Thoracic aorta (tissue), 2 donors: ENCODE results near the gene PAK5. TPM values are rescaled to one million over a fixed set of nuclear protein-coding genes. Genes with fewer than 3 reads are reported as not detected.

Source experiments
- ATAC-seq: fragments of 150-250 bp; one replicate; pipeline ENCODE4 v1.8.0; 2017; ENCODE audit warnings: low read depth; ENCODE audit not compliant: insufficient number of reproducible peaks, low FRiP score
- DNase-seq: peaks from one replicate; pipeline ENCODE4 v3.0.0-alpha.2; 2020; ENCODE audit warnings: low spot score
- H3K27ac ChIP-seq, 2 donors: fragments of 200-600 bp; sonication (generic); 1 replicate in 1 of 2; 2 replicates in 1 of 2; pipeline ENCODE4 v1.5.1; 2016; ENCODE audit warnings: mild to moderate bottlenecking in 2 of 2, moderate library complexity in 2 of 2
- H3K27me3 ChIP-seq: fragments of 200-600 bp; sonication (generic); replicated peaks from 2 replicates; pipeline ENCODE4 v1.6.0; 2016; ENCODE audit warnings: mild to moderate bottlenecking; ENCODE audit not compliant: insufficient read depth
- H3K36me3 ChIP-seq: fragments of 200-600 bp; sonication (generic); one replicate; pipeline ENCODE4 v1.5.1; 2016
- H3K4me1 ChIP-seq, 2 donors: fragments of 200-600 bp; sonication (generic); 1 replicate in 1 of 2; 2 replicates in 1 of 2; pipeline versions ENCODE4 v1.5.1 to v1.6.0; 2016; ENCODE audit warnings: low read depth in 2 of 2, mild to moderate bottlenecking in 1 of 2; ENCODE audit not compliant: control insufficient read depth in 1 of 2
- H3K4me3 ChIP-seq: fragments of 200-600 bp; sonication (generic); 2 replicates; pipeline ENCODE4 v1.5.1; 2016; ENCODE audit warnings: mild to moderate bottlenecking
- H3K9me3 ChIP-seq: fragments of 200-600 bp; sonication (generic); 2 replicates; pipeline ENCODE4 v1.5.1; 2016
- total RNA-seq, 2 donors: library from RNA; depleted of rRNA; stranded (reverse); fragments of >200 nt; gene quantifications; one replicate each; pipeline versions ENCODE4 v1.1.0 to v1.2.3, GENCODE V29; 2016
- TF ChIP-seq, protein P1 (sequence below): fragments of 200-600 bp; sonication (generic); IDR thresholded peaks from one replicate; pipeline ENCODE4 v1.5.1; 2019; ENCODE audit warnings: antibody characterized with exemption

PAK5 gene
- total RNA-seq, 2 donors from 2014 or later: not detected

DNA sequence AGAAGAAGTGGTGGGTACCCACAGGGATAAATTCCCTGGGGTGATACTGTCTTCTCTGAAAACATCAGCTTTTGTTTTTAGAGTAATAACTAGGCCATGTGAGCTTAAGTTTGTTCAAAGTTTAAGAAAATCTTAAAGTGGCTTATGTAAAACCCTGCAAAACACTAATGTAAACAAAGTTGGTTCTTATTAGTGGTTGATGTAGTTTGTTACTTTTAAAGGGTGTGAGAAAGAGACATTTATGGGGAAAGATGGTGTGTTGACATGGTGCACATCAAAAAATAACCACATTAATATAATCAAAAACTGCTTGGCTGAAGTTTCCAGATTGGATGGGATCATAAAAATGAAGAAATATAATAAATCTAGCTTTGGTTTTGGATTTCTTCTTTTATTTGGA lies 204.5 kb downstream of the PAK5 start:
- Histone ChIP-seq H3K36me3 (no peaks in the 10 kb centered on the region), H3K4me1 (no peaks in the 10 kb centered on the region), H3K27ac (no peak overlapping the region), H3K4me3 (no peak overlapping the region), H3K27me3 (no peaks in the 10 kb centered on the region), H3K9me3 (no peaks in the 10 kb centered on the region)
- no peak for DNase-seq
- no peak for ATAC-seq
- TF ChIP-seq, protein P1, sequence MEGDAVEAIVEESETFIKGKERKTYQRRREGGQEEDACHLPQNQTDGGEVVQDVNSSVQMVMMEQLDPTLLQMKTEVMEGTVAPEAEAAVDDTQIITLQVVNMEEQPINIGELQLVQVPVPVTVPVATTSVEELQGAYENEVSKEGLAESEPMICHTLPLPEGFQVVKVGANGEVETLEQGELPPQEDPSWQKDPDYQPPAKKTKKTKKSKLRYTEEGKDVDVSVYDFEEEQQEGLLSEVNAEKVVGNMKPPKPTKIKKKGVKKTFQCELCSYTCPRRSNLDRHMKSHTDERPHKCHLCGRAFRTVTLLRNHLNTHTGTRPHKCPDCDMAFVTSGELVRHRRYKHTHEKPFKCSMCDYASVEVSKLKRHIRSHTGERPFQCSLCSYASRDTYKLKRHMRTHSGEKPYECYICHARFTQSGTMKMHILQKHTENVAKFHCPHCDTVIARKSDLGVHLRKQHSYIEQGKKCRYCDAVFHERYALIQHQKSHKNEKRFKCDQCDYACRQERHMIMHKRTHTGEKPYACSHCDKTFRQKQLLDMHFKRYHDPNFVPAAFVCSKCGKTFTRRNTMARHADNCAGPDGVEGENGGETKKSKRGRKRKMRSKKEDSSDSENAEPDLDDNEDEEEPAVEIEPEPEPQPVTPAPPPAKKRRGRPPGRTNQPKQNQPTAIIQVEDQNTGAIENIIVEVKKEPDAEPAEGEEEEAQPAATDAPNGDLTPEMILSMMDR: no peak

- ATAC-seq (no peak), DNase-seq (no peak)
- Histone ChIP-seq H3K36me3 (no peaks in the 10 kb centered on the region), H3K27ac (no peak overlapping the region), H3K4me1 (no peaks in the 10 kb centered on the region), H3K9me3 (no peaks in the 10 kb centered on the region), H3K27me3 (no peaks in the 10 kb centered on the region), H3K4me3 (no peak overlapping the region)
- TF ChIP-seq, protein P1: no peak
These were observed 205.9 kb downstream of the PAK5 start for GRCh38 chr20:9632991-9633390.

DNA sequence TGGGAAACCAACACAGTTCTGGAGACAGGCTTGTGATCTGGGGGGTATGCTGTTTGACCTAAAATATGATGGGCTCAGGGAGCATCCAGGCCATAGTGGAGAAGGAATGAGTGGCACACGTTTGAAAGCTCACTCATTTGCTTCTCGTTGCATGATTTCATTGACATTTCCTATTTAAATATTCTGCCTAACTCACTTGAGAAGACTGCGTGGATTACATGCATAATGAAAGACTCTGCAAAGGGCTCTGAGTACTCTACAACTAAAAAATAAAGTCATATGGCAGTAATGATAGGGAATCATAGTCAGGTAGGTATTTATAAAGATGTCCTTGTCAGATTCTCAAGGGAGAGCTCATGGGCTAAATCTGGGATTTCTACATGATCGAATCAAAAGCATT lies 206.6 kb downstream of the PAK5 start:
- DNase-seq (no peak), ATAC-seq (no peak)
- Histone ChIP-seq H3K27me3 (no peaks in the 10 kb centered on the region), H3K4me1 (no peaks in the 10 kb centered on the region), H3K36me3 (no peaks in the 10 kb centered on the region), H3K27ac (no peak overlapping the region), H3K4me3 (no peak overlapping the region), H3K9me3 (no peaks in the 10 kb centered on the region)
- TF ChIP-seq, protein P1: no peak

DNA sequence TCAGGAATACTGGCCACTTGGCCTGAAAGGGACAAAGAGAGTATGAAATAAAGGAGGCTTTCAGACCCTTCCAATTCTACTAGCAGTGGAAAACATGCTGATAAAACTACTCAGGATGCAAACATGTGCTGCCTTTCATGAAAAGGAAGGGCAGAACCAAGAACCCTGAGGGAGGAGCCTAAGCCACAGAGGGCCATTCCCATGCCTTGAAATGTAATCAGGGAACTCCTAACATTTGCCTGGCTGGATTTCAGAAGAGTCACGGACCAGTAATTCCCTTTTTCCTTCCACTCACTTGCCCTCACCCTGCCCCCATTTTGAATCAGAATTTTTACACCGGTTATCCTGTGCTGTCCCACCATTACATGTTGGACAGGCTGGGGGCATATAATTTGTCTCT lies 208.3 kb downstream of the PAK5 start:
- TF ChIP-seq, protein P1: no peak
- H3K4me3 ChIP-seq: no peak overlapping the region
- ATAC-seq: no peak

GRCh38 chr20:9629831-9630230 lies 209.0 kb downstream of the PAK5 start:
- TF ChIP-seq, protein P1: no peak
- Histone ChIP-seq H3K4me1 (no peaks in the 10 kb centered on the region), H3K4me3 (no peak overlapping the region), H3K27me3 (no peaks in the 10 kb centered on the region), H3K36me3 (no peaks in the 10 kb centered on the region), H3K27ac (no peak overlapping the region), H3K9me3 (no peaks in the 10 kb centered on the region)
- DNase-seq: no peak
- ATAC-seq: no peak

More for the DNA sequence above, 208.3 kb downstream of the PAK5 start:
- no peak for DNase-seq
- Histone ChIP-seq H3K27ac (no peak overlapping the region), H3K4me1 (no peaks in the 10 kb centered on the region), H3K36me3 (no peaks in the 10 kb centered on the region), H3K9me3 (no peaks in the 10 kb centered on the region), H3K27me3 (no peaks in the 10 kb centered on the region)
